ENCODE data around the gene NDUFA6.

NDUFA6 gene

DNA sequence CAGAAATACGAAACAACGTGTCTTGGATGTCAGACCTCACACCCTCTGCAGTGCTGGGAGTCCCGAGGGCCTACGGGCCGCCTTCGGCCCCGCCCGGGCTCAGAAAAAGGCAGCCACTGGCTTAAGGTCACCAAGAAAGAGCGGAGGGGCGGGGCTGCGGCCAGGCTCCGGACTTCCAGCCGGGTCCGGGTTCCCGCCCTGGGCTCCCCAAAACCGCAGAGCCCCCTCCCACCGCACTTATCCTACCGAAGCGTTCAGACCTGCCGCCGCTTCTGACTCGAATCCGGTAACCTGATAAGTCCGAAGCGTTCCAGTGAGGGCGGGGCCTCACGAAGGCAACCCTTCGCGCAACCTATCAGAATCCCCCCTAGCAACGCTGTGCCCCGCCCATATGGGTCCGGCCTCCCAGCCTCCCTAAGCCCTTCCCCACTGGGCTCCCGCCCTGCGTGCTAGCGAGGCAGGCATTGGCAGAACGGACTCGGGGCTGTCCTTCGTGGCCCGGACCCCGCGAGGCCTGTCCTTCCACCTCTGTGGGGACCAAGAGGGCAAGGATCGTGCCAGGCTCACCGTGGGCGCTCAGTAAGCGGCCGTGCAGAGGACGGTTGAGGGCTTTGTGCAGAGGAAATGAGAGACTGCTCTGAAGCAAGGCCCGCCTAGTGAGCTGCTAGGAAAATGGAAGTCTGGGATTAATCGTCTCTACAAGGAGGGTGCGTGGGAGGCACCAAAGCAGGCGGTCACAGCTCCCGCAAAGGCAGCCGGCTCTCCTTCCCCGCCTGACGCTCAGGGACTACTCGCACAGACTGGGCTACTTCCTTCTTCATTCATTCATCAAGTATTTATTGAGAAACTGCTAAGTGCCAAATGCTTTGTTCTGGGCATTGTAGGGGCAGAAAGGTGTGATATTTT lies 19.8 kb downstream of the NDUFA6 start, which contains the start of gene NAGA:
NAGA (minus strand) TSS at position 296 of the 906 bp plus-strand sequence. CDS start 515 bp downstream, outside the sequence.
- DNase-seq (ENCODE audit: low read depth) = peak; percentile 91

DNA sequence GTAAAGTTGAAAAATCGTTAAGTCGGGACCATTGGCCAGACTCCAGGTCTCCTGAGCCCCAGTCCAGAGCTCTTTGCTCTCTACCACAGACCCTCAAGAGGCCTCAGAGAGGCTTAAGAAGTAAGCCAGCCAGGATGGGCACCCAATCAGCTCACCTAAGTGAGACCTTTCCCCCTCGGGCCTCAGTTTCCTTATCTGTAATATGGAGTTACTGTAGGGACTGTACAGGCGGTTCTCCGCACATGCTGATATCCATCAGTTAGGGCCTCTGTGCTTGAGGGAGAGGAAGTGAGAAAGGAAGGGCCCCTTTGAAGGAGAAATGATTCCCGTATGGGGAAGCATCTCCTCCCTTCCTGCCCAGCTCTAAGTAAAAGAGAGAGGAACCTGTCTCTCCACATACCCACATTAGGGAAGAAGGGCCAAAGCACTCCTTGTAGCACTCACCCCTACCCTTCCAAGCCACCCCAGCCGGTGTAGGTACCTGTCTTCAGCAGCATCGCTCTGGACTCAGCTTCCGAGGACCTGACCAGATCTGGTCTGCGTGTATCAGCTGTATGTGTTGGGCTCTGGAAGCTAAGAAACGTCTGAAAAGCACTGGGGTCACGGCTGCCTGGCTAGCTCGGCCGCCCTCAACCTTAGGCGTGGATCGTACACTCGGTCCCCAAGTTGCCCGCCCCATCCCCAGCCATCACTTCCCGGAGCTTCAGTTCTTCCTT lies 20.6 kb downstream of the NDUFA6 start:
- DNase-seq (ENCODE audit: low read depth) = no peak

DNA sequence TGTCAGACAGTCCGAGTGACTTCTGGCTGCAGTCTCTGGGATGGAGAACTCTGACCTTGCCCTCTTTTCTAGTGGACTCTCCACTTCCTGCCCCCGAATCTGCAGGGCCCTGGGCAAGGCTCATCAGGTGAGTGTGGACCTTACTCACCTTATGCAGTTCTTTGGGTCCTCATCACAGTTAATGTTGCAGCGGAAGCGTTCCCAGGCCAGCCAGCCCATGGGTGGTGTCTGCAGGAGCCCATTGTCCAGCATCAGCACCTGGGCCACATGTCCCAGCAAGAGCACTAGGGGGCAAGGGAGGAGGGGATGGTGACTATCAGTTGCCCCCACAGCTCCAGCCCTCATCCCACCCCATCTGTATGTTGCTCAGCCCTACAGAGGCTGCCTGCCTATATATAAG lies 22.3 kb downstream of the NDUFA6 start:
- DNase-seq (ENCODE audit: low read depth) = no peak

DNA sequence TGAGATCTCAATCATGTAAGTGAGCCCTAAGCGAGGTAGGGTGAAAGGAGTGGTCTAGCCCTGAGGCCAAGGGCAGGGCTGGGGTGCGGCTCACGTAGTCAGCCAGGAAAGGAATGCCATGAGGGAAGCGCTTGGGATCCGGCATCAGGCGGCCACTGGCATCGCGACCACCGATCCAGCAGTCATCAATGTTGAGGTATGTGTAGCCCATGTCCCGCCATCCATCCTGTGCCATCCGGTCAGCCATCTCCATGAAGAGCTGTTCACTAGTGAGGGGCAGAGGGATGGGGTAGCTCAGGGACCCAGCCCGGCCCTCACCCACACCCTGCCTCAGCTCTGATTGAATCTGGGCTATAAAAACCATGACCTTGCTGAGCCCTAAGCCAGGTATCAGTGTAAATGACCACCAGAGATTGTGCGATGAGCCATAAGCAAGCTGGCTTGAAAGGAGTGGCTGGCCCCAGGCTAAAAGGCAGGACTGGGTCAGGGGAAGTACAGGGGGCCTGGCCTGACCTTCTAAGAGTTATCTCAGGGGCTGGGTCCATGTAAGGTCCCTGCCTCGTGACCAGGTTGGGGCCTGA lies 22.8 kb downstream of the NDUFA6 start:
- no peak for DNase-seq (ENCODE audit: low read depth)

DNA sequence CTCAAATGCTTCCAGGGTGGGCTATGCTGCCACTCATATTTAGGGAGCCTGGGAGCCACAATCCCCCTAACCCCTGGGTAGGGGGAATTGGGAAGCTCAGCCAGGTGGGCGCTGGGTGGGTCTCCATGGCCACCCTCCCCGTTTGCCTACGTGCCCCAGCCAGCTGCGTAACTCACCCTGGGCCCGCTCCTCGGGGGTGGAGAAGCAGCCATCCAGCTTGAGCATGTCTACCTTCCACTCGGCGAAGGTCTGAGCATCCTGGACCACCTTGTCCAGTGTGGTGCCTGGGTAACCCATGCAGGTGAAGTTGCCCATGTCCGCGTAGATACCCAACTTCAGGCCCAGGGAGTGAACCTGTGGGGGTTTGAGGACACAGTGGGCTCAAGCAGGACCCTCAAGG lies 23.6 kb downstream of the NDUFA6 start:
- no peak for DNase-seq (ENCODE audit: low read depth)

DNA sequence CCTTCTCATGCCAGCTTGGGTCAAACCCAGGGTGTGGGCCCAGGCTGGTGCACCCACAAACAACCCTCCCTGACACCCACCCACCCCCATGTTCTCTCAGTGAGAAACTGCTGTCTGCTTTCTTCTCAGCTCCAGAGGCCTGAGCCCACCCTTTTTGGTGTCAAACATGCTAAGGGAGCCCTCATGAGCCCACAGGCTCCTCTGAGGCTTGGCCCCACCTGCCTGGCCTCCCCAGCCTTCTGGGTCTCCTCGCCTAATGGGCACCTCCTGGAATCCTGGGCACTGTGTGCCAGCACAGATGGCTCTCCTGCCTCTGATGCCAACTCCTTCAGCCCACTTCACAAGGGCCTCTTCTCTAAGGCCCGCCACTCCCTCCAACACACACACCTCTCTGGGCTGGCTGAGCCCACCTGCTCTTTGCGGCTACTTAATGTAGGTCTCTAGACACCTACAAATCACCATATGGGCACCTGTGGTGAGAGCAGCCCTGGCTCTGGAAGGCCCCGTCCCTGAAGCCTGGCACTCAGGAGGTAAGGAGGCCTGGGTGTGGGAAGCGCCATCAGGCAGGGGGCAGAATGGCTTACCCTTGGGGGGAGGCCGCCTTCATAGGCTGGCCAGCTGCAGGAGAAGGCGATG lies 24.3 kb downstream of the NDUFA6 start:
- DNase-seq (ENCODE audit: low read depth) = no peak

DNA sequence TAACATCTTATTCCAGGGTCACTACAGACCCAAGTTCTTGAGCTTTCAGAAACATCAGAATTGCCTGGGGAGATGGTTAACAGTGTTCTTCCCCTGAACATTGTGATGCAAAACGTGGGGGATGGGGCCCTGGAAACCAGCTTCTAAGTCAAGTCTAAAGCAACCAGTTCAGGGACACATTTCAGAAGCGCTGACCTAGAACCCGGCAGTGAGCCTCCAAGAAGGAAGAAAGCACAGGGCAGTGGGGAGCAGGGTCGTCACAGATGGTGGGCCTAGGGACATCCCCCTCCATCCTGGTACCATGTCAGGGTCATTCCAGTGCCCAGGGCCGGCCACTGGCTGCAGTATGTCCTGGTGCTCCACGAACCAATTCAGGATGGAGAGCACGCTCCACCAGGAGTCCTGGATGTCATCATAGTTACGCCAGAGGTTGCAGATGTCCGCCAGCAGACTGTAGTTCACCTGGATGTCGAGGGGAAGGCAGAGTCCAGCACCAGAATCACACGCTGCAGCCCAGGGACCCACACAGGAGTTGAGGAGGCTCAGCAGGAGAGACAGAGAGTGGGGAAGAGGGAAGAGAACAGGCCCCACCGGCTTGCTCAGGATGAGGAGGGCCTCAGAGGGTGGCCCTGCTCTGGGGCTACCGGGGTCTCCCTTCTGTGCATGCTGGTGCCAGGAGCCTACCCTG lies 25.0 kb downstream of the NDUFA6 start:
- no peak for DNase-seq (ENCODE audit: low read depth)

DNA sequence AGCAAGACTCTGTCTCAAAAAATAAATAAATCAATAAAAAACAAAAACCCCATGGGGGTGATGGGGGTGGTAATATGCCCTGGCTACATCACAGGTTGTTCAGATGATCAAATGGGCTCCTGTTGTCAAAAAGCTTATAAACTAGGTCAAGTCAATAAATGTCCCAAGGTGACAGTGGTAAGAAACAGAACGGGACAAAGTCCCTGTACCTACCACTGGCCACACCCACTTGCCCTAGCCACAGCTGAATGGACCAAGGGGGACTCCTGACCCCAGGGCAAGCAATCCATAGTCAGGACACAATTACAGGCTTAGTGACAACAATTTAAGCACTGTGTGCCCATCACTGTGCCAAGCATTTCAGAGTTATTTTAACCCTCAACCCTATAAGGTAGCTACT lies 25.9 kb downstream of the NDUFA6 start:
- DNase-seq (ENCODE audit: low read depth) = no peak

DNA sequence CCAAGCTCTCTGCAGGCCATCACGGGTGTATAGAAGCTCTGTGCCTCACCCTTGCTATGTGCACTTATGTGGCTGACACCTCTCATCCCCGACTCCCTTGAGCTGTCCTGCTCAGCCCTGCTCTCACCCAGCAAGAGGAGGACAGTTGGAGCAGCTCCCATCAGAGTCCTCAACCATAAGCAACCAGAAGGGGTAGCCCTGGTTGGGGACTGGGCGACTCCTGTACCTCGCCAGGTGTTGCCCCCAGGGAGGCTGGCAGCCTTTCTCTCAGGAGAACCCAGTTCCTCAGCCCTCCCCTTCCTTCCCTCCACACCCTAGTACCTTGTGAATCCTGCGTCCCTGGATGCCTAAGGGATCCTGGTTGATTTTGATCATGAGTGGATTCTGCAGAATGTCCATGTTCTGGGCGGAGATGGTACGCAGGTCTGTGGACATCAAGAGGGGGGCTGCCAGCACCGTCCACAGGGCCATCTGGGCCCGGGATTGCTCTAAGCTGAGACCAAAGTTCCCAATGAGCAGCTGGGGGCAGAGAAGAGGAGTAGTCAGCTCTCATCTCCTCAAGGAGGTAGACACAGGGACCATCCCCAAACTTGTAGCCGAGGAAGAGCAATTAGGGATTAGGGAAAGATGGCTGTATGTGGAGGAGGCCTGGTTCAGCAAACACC lies 27.9 kb downstream of the NDUFA6 start:
- DNase-seq (ENCODE audit: low read depth) = no peak

DNA sequence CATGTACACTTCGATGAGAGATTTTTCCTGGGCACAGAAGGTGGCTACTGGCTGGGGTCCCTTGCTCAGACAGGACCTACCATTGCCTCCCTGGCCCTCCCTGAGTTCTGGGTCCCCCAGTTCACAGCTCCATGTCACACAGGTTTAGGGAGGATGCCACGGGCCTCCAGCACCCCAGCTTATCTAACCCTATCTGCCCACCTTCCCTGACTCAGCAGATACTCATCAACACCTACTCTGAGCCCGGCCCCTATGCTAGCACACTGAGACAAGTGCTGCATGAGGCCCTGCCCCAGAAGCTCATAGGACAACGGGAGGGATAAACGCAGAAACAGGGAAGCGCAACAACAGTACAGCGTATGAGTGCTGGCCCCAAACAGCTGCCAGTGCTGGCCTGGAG lies 29.5 kb downstream of the NDUFA6 start:
- no peak for DNase-seq (ENCODE audit: low read depth)

DNA sequence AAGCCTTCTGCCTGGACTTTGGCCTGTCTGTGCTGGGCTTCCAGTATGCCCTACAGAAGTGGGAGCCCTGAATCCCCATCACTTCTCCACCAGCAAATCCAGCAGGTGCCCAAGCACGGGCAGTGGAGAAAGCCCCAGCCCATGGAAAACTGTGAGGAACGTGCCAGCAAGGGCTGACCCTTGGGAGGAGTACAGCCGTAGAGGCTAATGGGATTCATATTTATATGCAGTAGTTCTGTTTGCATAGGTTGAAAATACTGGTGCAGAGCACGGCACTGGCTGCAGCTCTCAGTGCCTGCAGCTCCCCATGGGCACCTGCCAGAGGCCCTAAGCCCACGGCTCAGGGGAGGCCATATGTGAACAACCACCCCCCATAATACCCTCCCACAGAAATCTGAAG lies 30.1 kb downstream of the NDUFA6 start:
- DNase-seq (ENCODE audit: low read depth) = no peak

DNA sequence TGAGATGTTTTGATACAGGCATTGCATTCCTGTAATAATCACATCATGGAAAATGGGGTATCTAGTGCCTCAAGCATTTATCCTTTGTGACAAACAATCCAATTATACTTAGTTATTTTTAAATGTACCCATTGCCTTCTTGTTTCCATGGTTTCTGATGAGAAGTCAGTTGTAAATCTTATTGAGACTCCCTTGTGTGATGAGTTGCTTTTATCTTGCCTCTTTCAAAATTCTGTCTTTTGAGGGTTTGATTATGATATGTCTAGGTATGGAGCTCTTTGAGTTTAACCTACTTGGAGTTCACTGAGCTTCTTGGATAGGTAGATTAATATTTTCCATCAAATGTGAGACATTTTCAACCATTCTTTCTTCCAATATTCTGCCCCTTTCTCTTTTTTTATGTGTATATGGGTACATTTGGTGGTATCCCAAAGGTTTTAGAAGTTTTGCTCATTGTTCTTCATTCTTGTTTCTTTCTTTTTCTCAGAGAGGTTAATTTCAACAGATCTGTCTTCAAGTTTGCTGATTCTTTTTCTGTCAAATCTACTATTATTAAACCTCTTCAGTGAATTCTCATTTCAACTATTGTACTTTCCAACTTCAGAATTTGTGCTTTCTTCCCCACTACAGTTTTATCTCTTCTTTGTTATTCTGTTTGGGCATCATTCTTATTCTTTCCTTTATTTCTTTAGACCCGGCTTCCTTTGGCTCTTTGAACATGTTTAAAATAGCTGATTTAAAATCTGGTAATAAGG lies 33.6 kb downstream of the NDUFA6 start:
- DNase-seq (ENCODE audit: low read depth) = no peak

DNA sequence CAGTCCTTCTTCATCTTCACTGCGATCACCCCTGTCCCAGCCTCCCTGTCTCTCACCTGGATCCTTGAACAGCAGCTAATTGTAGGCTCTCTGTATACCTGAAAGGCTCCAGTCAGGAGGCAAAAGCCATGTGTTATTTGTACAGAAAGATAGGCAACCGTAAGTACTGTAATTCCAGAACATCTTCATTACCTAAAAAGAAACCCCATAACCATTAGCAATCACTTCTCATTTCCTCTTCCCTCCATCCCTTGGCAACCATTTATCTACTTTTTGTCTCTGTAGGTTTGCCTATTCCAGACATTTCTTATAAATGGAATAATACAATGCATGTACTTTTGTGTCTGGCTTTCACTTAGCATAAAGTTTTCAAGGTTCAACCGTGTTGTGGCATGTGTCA lies 37.8 kb downstream of the NDUFA6 start:
- no peak for DNase-seq (ENCODE audit: low read depth)

DNA sequence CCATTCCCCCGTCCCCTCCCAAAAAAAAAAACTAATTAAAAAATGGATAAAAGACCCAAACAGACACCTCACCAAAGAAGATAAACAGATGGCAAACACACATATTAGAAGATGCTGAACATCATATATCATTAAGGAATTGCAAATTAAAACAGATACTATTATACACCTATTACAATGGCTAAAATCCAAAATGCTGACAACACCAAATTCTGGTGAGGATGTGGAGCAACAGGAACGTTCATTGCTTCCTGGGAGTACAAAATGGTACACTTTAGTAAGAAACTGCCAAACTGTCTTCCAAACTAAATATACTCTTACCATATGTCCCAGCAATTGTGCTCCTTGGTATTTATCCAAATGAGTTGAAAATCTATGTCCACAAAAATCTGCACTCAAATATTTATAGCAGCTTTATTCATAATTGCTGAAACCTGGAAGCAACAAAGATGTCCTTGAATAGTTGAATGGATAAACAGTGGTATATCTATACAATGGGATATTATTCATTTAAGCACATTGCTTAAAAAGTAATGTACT lies 39.9 kb downstream of the NDUFA6 start:
- DNase-seq (ENCODE audit: low read depth) = no peak

DNA sequence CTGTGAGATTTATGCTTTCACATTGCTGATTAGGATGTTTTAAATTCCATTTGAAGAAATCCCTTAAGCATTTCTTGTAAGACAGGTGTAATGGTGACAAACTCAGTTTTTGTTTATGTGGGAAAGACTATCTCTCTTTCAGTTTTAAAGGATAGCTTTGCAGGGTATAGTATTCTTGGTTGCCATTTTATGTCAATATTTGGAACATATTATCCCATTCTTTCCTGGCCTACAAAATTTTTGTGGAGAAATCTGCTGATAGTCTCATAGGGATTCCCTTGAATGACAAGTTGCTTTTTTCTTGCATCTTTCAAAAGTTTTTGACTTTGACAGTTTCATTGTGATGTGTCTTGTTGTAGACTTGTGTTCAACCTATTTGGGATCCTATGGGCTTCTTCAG lies 48.8 kb downstream of the NDUFA6 start:
- no peak for DNase-seq (ENCODE audit: low read depth)

DNA sequence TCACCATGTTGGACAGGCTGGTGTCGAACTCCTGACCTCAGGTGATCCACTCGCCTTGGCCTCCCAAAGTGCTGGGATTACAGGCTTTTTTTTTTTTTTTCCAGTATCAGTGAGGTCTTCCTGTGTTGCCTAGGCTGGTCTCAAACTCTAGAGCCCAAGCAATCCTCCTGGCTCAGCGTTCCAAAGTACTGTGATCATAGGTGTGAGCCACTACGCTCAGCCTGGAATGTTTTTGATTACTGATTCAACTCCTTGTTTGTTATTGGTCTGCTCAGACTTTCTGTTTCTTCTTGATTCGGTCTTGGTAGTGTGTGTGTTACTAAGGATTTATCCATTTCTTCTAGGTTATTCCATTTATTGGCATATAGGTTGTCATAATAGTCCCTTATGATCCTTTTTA lies 51.3 kb downstream of the NDUFA6 start:
- no peak for DNase-seq (ENCODE audit: low read depth)

Measured in fibroblast of the conjunctiva (primary cell).